Measurements from ENCODE around the gene ZCCHC3. TPM values are rescaled to one million over a fixed set of nuclear protein-coding genes. Genes with fewer than 3 reads are reported as not detected.

The ZCCHC3 gene
- total and polyA plus RNA-seq, 4 donors = 10.4 to 27.8 (median 13.6) TPM

- TF ChIP-seq, protein P1, sequence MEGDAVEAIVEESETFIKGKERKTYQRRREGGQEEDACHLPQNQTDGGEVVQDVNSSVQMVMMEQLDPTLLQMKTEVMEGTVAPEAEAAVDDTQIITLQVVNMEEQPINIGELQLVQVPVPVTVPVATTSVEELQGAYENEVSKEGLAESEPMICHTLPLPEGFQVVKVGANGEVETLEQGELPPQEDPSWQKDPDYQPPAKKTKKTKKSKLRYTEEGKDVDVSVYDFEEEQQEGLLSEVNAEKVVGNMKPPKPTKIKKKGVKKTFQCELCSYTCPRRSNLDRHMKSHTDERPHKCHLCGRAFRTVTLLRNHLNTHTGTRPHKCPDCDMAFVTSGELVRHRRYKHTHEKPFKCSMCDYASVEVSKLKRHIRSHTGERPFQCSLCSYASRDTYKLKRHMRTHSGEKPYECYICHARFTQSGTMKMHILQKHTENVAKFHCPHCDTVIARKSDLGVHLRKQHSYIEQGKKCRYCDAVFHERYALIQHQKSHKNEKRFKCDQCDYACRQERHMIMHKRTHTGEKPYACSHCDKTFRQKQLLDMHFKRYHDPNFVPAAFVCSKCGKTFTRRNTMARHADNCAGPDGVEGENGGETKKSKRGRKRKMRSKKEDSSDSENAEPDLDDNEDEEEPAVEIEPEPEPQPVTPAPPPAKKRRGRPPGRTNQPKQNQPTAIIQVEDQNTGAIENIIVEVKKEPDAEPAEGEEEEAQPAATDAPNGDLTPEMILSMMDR (IDR thresholded peaks at IDR 0.05; ENCODE audit: control extremely low read depth, extremely low read depth) = peak; percentile 2
- no peaks in the 10 kb centered on the region for H3K9me3 ChIP-seq (ENCODE audit: control insufficient read depth in 4 of 4, insufficient read depth in 3 of 4, low read length in 3 of 4)
- peak within 1 kb of the TSS; percentile 84 to 99 for H3K9ac ChIP-seq (ENCODE audit: insufficient read depth in 1 of 2, low read length in 2 of 2)
- ATAC-seq (ENCODE audit: insufficient read depth, low FRiP score) = peak; percentile 97
- peak; percentile 94 to 98 (median 97) for DNase-seq
- H3K36me3 ChIP-seq (ENCODE audit: control insufficient read depth in 4 of 4, insufficient read depth in 4 of 4, low read length in 4 of 4) = no peaks in the 10 kb centered on the region
- peak within 1 kb of the TSS; percentile 69 for H3K4me3 ChIP-seq
- peaks cover 0 to 22% (median 14%) of the 10 kb centered on the region in 5 donors for H3K4me1 ChIP-seq (ENCODE audit: control insufficient read depth in 5 of 5, insufficient read depth in 5 of 5, low read length in 5 of 5)
- 0% methylated on average over 43 of the region's 43 CpGs for WGBS, 2 donors
- peak within 1 kb of the TSS; percentile 62 to 82 for H3K27ac ChIP-seq (ENCODE audit: low read depth in 1 of 2, low read length in 1 of 2)
- no peaks in the 10 kb centered on the region for H3K27me3 ChIP-seq (ENCODE audit: control insufficient read depth in 3 of 3, insufficient read depth in 3 of 3, low read length in 2 of 3)
These were observed 7.1 kb upstream of the ZCCHC3 start, which contains the start of gene C20orf96 for GRCh38 chr20:290084-290831. TSS of gene C20orf96 (minus strand) at chr20:290750. CDS start at chr20:290610, 140 bp downstream.

DNA sequence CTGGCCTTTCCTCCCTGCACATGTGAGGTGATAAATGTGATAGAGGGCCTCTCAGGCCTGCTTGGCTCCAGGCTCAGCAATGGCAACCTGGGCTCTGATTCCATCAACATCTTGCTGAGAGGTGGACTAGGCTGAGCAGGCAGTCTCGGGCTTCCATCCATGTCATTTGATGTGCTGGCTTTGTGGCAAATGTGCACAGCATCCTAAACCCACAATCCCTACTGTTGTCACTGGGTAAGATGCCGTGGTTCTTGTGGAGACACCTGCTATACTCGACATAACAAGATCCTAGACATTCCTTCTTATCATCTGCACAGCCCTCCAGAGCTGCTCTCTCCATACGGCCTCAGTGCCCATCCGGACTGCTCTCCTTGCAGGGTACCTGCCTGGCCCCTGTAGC, 2.8 kb upstream of the ZCCHC3 start:
- ATAC-seq (ENCODE audit: insufficient read depth, low FRiP score) = no peak
- Histone ChIP-seq H3K4me1 (ENCODE audit: control insufficient read depth in 5 of 5, insufficient read depth in 5 of 5, low read length in 5 of 5) (peaks cover under 1 to 36% (median 10%) of the 10 kb centered on the region in 5 donors), H3K9me3 (ENCODE audit: control insufficient read depth in 4 of 4, insufficient read depth in 3 of 4, low read length in 3 of 4) (no peaks in the 10 kb centered on the region), H3K9ac (ENCODE audit: insufficient read depth in 1 of 2, low read length in 2 of 2) (no peak overlapping the region), H3K27me3 (ENCODE audit: control insufficient read depth in 3 of 3, insufficient read depth in 3 of 3, low read length in 2 of 3) (no peaks in the 10 kb centered on the region), H3K4me3 (no peak overlapping the region), H3K36me3 (ENCODE audit: control insufficient read depth in 4 of 4, insufficient read depth in 4 of 4, low read length in 4 of 4) (peaks cover 0 to 3% (median 0%) of the 10 kb centered on the region in 4 donors), H3K27ac (ENCODE audit: low read depth in 1 of 2, low read length in 1 of 2) (no peak overlapping the region)
- 93 to 94% methylated on average over 5 of the region's 5 CpGs for WGBS, 2 donors
- TF ChIP-seq, protein P1 (IDR thresholded peaks at IDR 0.05; ENCODE audit: control extremely low read depth, extremely low read depth) = no peak
- no peak for DNase-seq

DNA sequence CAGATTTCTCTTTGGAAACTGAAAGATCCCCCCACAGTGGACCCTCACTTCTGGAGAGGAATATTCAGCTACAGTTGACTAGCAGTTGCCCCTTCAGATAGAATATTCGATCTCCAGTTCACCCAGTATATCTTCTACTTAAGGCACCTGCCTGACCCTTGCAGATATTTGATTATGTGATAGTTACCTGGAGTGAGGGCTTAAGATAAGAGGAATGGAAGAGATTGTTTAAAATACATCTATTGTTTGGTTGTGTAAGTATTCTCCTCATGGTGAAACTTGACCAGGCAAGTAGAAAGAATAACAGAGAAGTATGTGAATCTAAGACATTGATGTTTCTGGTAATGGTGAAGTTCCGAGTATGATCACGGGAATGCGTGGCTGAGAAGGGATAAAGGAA, 1.6 kb upstream of the ZCCHC3 start:
- Histone ChIP-seq H3K4me3 (no peak overlapping the region), H3K9me3 (ENCODE audit: control insufficient read depth in 4 of 4, insufficient read depth in 3 of 4, low read length in 3 of 4) (no peaks in the 10 kb centered on the region), H3K36me3 (ENCODE audit: control insufficient read depth in 4 of 4, insufficient read depth in 4 of 4, low read length in 4 of 4) (peaks cover 0 to 6% (median 2%) of the 10 kb centered on the region in 4 donors), H3K9ac (ENCODE audit: insufficient read depth in 1 of 2, low read length in 2 of 2) (no peak overlapping the region), H3K27ac (ENCODE audit: low read depth in 1 of 2, low read length in 1 of 2) (no peak overlapping the region), H3K4me1 (ENCODE audit: control insufficient read depth in 5 of 5, insufficient read depth in 5 of 5, low read length in 5 of 5) (peaks cover 4 to 42% (median 21%) of the 10 kb centered on the region in 5 donors), H3K27me3 (ENCODE audit: control insufficient read depth in 3 of 3, insufficient read depth in 3 of 3, low read length in 2 of 3) (no peaks in the 10 kb centered on the region)
- no peak for ATAC-seq (ENCODE audit: insufficient read depth, low FRiP score)
- 86 to 87% methylated on average over 4 of the region's 4 CpGs for WGBS, 2 donors
- TF ChIP-seq, protein P1 (IDR thresholded peaks at IDR 0.05; ENCODE audit: control extremely low read depth, extremely low read depth) = no peak
- no peak for DNase-seq
